K562 (cell line): ENCODE results near the gene ZNF609. TPM values are rescaled to one million over a fixed set of nuclear protein-coding genes. Genes with fewer than 3 reads are reported as not detected.

Experiments used
- ATAC-seq: fragments of 200-7000 bp; cut with Tn5 transposase; 3 replicates; pipeline ENCODE4 v1.9.1; 2020; ENCODE audit warnings: moderate library complexity
- BruUV-seq: library from RNA; stranded (reverse); fragments of 400-500 nt; replicated peaks from 2 replicates; lab custom pipeline; 2021; lab: Mats Ljungman, UMichigan
- CTCF ChIA-PET: fragments of 300-600 bp; formaldehyde crosslinking; extraction: SDS; loops from one replicate; lab custom pipeline; 2021; ENCODE audit warnings: low intra/inter-chr PET ratio; lab: Yijun Ruan, JAX
- POLR2A ChIA-PET: fragments of 300-600, 350-650 bp; sonication (Branson Sonifier 250); formaldehyde crosslinking; extraction: SDS; loops from one replicate; lab custom pipeline; 2021; ENCODE audit warnings: antibody characterized with exemption, inconsistent platforms; lab: Yijun Ruan, JAX
- DNase-seq, 4 experiments: peaks; one replicate each; pipeline versions ENCODE4 v3.0.0 to v3.0.0-alpha.2; 2011 to 2018; ENCODE audit warnings: low spot score in 3 of 4, mixed read lengths in 3 of 4; ENCODE audit errors: extremely low read depth in 1 of 4
- FAIRE-seq: peaks from 2 replicates; lab custom pipeline; 2011; peaks lifted over from hg19 to GRCh38; lab: Jason Lieb, UNC
- H2AFZ ChIP-seq: 2 replicates; pipeline ENCODE4 v1.6.0; 2011; ENCODE audit warnings: low read depth, low read length, control low read depth, inconsistent platforms
- H3K27ac ChIP-seq: fragments of 200-600 bp; 3 replicates; pipeline ENCODE4 v1.8.0; 2011; ENCODE audit warnings: low read depth, mild to moderate bottlenecking, control low read depth, inconsistent platforms, low read length, moderate library complexity, mixed read lengths; ENCODE audit errors: extremely low read depth
- H3K27me3 ChIP-seq, 2 experiments: fragments of 300-600 bp in 1 of 2; 2 replicates in 1 of 2; 3 replicates in 1 of 2; pipeline versions ENCODE4 v1.6.0 to v1.8.0; 2011; ENCODE audit warnings: inconsistent platforms in 2 of 2, low read length in 2 of 2, mild to moderate bottlenecking in 1 of 2, mixed read lengths in 1 of 2, moderate library complexity in 1 of 2; ENCODE audit not compliant: control insufficient read depth in 2 of 2, insufficient read depth in 2 of 2
- H3K36me3 ChIP-seq: fragments of 300-600 bp; 3 replicates; pipeline ENCODE4 v1.8.0; 2011; ENCODE audit warnings: mild to moderate bottlenecking, low read length, inconsistent platforms; ENCODE audit not compliant: control insufficient read depth, insufficient read depth
- H3K4me1 ChIP-seq, 2 experiments: fragments of 200-600 bp in 1 of 2; replicated peaks in 1 of 2; 2 replicates in 1 of 2; 3 replicates in 1 of 2; pipeline versions ENCODE4 v1.5.1 to v1.8.0; 2011; ENCODE audit warnings: inconsistent platforms in 2 of 2, low read length in 2 of 2, mild to moderate bottlenecking in 1 of 2, mixed read lengths in 1 of 2, moderate library complexity in 1 of 2; ENCODE audit not compliant: control insufficient read depth in 2 of 2, insufficient read depth in 2 of 2
- H3K4me2 ChIP-seq: 2 replicates; pipeline ENCODE4 v1.6.1; 2011; ENCODE audit warnings: low read length, control low read depth, inconsistent platforms, mixed read lengths; ENCODE audit not compliant: insufficient read depth
- H3K4me3 ChIP-seq: fragments of 200-600 bp; sonication (generic), shearing (Covaris generic); 2 replicates; pipeline ENCODE4 v1.5.1; 2016; ENCODE audit warnings: control low read depth, inconsistent platforms
- H3K79me2 ChIP-seq: fragments of 200-600 bp; 3 replicates; pipeline ENCODE4 v1.8.0; 2011; ENCODE audit warnings: low read length, inconsistent platforms; ENCODE audit not compliant: control insufficient read depth, insufficient read depth
- H3K9ac ChIP-seq, 2 experiments: 2 replicates each; pipeline versions ENCODE4 v1.6.0 to v1.6.1; 2011; ENCODE audit warnings: low read depth in 2 of 2, low read length in 2 of 2, control low read depth in 1 of 2, inconsistent platforms in 1 of 2, mild to moderate bottlenecking in 1 of 2, mixed read lengths in 1 of 2; ENCODE audit not compliant: insufficient read depth in 1 of 2
- H3K9me1 ChIP-seq: one replicate; pipeline ENCODE4 v1.6.0; 2011; ENCODE audit warnings: inconsistent platforms, mild to moderate bottlenecking, low read length, moderate library complexity; ENCODE audit not compliant: control insufficient read depth, insufficient read depth
- H3K9me3 ChIP-seq: replicated peaks from 2 replicates; pipeline ENCODE4 v1.5.1; 2011; ENCODE audit warnings: low read depth, low read length, inconsistent platforms; ENCODE audit not compliant: control insufficient read depth, insufficient read depth
- H4K20me1 ChIP-seq: replicated peaks from 2 replicates; pipeline ENCODE4 v1.6.1; 2011; ENCODE audit warnings: low read length, inconsistent platforms, mixed read lengths; ENCODE audit not compliant: control insufficient read depth, insufficient read depth
- ESRRB ChIP-seq: fragments of 250-450 bp; sonication (Bioruptor Pico); IDR thresholded peaks from 2 replicates; pipeline ENCODE4 v1.5.0; 2020; ENCODE audit warnings: mild to moderate bottlenecking, moderate library complexity, borderline replicate concordance
- YBX1 ChIP-seq: fragments of 450-650 bp; IDR thresholded peaks from 2 replicates; pipeline ENCODE4 v1.7.1; 2016; ENCODE audit warnings: mild to moderate bottlenecking
- in situ Hi-C: fragments of 300-500 bp; cut with MboI; formaldehyde crosslinking; loops from 4 replicates; pipeline ENCODE4 v1.15.0; 2018; ENCODE audit warnings: inconsistent platforms, mixed read lengths
- intact Hi-C: fragments of 100-400 bp; cut with micrococcal nuclease; formaldehyde crosslinking; loops from 2 replicates; pipeline ENCODE4 v1.14.2; 2022
- polyA plus RNA-seq, 8 experiments: library from polyadenylated mRNA; depleted of rRNA in 4 of 8; stranded (reverse) in 5 of 8; unstranded in 3 of 8; fragments of >200 nt; fragmentation: Nextera tagmentation in 2 of 8; fragmentation: Illumina TruSeq in 1 of 8; extraction: Ambion mirVana in 2 of 8; extraction: Trizol in 1 of 8; gene quantifications; 2 replicates each; pipeline versions ENCODE4 v1.2.1 to v1.2.3, GENCODE V29; 2011 to 2014; ENCODE audit warnings: inconsistent platforms in 1 of 8, missing spikeins in 1 of 8
- total RNA-seq, 7 experiments: library from RNA; depleted of rRNA in 6 of 7; stranded (reverse); fragments of >200 nt in 6 of 7; fragmentation: Illumina TruSeq in 2 of 7; extraction: Trizol in 2 of 7; gene quantifications; 2 replicates each; pipeline versions ENCODE4 v1.2.1 to v1.2.3, GENCODE V29; 2011 to 2021; ENCODE audit warnings: low replicate concordance in 1 of 7
- TF ChIP-seq, protein P1 (sequence below), 3 experiments: IDR thresholded peaks in 2 of 3; conservative IDR thresholded peaks in 1 of 3; 2 replicates each; pipeline ENCODE4 v1.5.1; 2011 to 2012; ENCODE audit warnings: low read length in 3 of 3, mild to moderate bottlenecking in 3 of 3, control low read depth in 2 of 3, improper control_type of control experiment in 1 of 3, inconsistent platforms in 1 of 3, low read depth in 1 of 3, mixed read lengths in 1 of 3, moderate library complexity in 1 of 3; ENCODE audit not compliant: insufficient read depth in 2 of 3

ZNF609 gene
- total and polyA plus RNA-seq, 9 of the 15 experiments (the other 6 are each of a cell fraction or from before 2014, with no cell fraction given), result 3.0 to 38.7 (median 17.8) TPM

DNA sequence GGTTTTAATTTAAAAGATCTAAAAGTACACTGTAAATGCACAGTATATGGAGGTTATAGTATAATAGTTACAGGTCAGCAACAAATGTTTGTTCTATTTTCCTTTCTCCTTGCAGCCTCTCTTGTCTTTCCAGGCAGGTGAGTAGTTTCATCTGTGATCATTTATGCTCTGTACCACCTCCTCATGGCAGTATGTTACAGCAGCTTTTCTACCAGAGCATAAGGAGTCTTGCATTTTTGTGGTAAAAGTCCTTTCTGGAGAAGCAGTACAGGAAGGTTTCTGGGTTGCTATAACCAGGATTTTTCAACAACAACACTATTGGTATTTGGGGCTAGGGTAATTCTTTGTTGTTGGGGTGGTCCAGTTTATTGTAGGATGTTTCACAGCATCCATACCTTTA is 59.5 kb downstream of the ZNF609 start:
- Histone ChIP-seq H3K27ac (no peak overlapping the region), H3K9me3 (no peaks in the 10 kb centered on the region), H3K4me2 (no peak overlapping the region), H3K27me3 (no peaks in the 10 kb centered on the region), H3K9me1 (peaks cover 3% of the 10 kb centered on the region), H2AFZ (no peak overlapping the region), H4K20me1 (peaks cover 19% of the 10 kb centered on the region; the same call in 1 of the 2 replicates), H3K36me3 (no peaks in the 10 kb centered on the region; the same call in 2 of the 3 replicates), H3K4me3 (no peak overlapping the region), H3K9ac (no peak overlapping the region), H3K79me2 (peaks cover 94% of the 10 kb centered on the region), H3K4me1 (peaks cover 0 to 17% of the 10 kb centered on the region in 2 experiments; a peak in 3 of 5 replicates)
- intact Hi-C loops (no loop called here), in situ Hi-C loops (no loop called here)
- DNase-seq (no peak), FAIRE-seq (no peak), ATAC-seq (peak; percentile 65)
- ChIA-PET POLR2A (interaction anchor here (0.8 kb wide), 1 partner anchor 11 kb away, joined by 3 read pairs; no protein-coding TSS in a partner anchor), CTCF (no interaction called here)
- TF ChIP-seq YBX1 (no peak), ESRRB (no peak)
- TF ChIP-seq, protein P1, sequence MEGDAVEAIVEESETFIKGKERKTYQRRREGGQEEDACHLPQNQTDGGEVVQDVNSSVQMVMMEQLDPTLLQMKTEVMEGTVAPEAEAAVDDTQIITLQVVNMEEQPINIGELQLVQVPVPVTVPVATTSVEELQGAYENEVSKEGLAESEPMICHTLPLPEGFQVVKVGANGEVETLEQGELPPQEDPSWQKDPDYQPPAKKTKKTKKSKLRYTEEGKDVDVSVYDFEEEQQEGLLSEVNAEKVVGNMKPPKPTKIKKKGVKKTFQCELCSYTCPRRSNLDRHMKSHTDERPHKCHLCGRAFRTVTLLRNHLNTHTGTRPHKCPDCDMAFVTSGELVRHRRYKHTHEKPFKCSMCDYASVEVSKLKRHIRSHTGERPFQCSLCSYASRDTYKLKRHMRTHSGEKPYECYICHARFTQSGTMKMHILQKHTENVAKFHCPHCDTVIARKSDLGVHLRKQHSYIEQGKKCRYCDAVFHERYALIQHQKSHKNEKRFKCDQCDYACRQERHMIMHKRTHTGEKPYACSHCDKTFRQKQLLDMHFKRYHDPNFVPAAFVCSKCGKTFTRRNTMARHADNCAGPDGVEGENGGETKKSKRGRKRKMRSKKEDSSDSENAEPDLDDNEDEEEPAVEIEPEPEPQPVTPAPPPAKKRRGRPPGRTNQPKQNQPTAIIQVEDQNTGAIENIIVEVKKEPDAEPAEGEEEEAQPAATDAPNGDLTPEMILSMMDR (IDR thresholded peaks at IDR 0.05 in 2 of 3, conservative IDR thresholded peaks at IDR 0.05 in 1 of 3; ENCODE audit: insufficient read depth in 2 of 3, low read depth in 1 of 3, low read length in 3 of 3), result 0 out of 6 replicates have a peak, but pooled peaks of 2 of the 3 experiments have one; percentile 10 to 11
- BruUV-seq, result no TSS peak
